Measurements from ENCODE around the gene ALG11. TPM values are rescaled to one million over a fixed set of nuclear protein-coding genes. Genes with fewer than 3 reads are reported as not detected.

Gene ALG11
- total and polyA plus RNA-seq, 8 donors, result 2.5 to 22.1 (median 14.7) TPM

GRCh38 chr13:51993713-51994112, 18.5 kb upstream of the ALG11 start:
- H3K27ac ChIP-seq, result peak overlapping the region in 2 of 4 donors; percentile 78 to 83
- FAIRE-seq, result no peak
- 35 to 50% methylated on average over 2 of the region's 2 CpGs for WGBS, 2 donors

GRCh38 chr13:51995677-51996551, 16.3 kb upstream of the ALG11 start:
- TF ChIP-seq CTCF (IDR thresholded peaks at IDR 0.05), result no peak
- H3K9me3 ChIP-seq, result no peaks in the 10 kb centered on the region
- no peak for FAIRE-seq
- H3K4me1 ChIP-seq, result peaks cover 18 to 34% (median 23%) of the 10 kb centered on the region in 3 donors
- ATAC-seq, result peak; percentile 82 to 88 (median 84)
- H3K4me3 ChIP-seq, result peak overlapping the region in 1 of 4 donors; percentile 8
- H3K36me3 ChIP-seq, result no peaks in the 10 kb centered on the region
- peak overlapping the region; percentile 46 to 83 (median 70) for H3K27ac ChIP-seq
- H3K27me3 ChIP-seq, result no peaks in the 10 kb centered on the region
- intact Hi-C loops (cut with DNase I), result no loop called here
- 13 to 17% methylated on average over 9 of the region's 9 CpGs for WGBS, 2 donors
- peak; percentile 68 to 89 (median 84) for DNase-seq

More at GRCh38 chr13:51993713-51994112, 18.5 kb upstream of the ALG11 start:
- peaks cover 13 to 30% (median 16%) of the 10 kb centered on the region in 3 donors for H3K4me1 ChIP-seq
- no peak for DNase-seq
- peak overlapping the region in 2 of 4 donors; percentile 11 to 13 for H3K4me3 ChIP-seq
- H3K9me3 ChIP-seq, result no peaks in the 10 kb centered on the region
- TF ChIP-seq CTCF (IDR thresholded peaks at IDR 0.05), result no peak
- no peak for ATAC-seq
- intact Hi-C loops (cut with DNase I), result no loop called here
- no peaks in the 10 kb centered on the region for H3K36me3 ChIP-seq
- H3K27me3 ChIP-seq, result no peaks in the 10 kb centered on the region

- H3K27ac ChIP-seq, result peak overlapping the region in 3 of 4 donors; percentile 61 to 83 (median 78)
- TF ChIP-seq CTCF (IDR thresholded peaks at IDR 0.05), result no peak
- no peaks in the 10 kb centered on the region for H3K27me3 ChIP-seq
- no peak overlapping the region for H3K4me3 ChIP-seq
- intact Hi-C loops (cut with DNase I), result no loop called here
- H3K4me1 ChIP-seq, result peaks cover 18 to 34% (median 23%) of the 10 kb centered on the region in 3 donors
- H3K36me3 ChIP-seq, result no peaks in the 10 kb centered on the region
- DNase-seq (no peak), ATAC-seq (no peak), FAIRE-seq (no peak)
- 57 to 60% methylated on average over 4 of the region's 4 CpGs for whole genome bisulfite sequencing, 2 donors
- no peaks in the 10 kb centered on the region for H3K9me3 ChIP-seq
Measured at GRCh38 chr13:51996641-51997040, 15.6 kb upstream of the ALG11 start.

- no peak for TF ChIP-seq CTCF (IDR thresholded peaks at IDR 0.05)
- H3K27ac ChIP-seq, result no peak overlapping the region
- H3K9me3 ChIP-seq, result no peaks in the 10 kb centered on the region
- WGBS, 2 donors, result 96% methylated on average over 2 of the region's 2 CpGs
- FAIRE-seq (no peak), DNase-seq (no peak), ATAC-seq (no peak)
- H3K27me3 ChIP-seq, result no peaks in the 10 kb centered on the region
- H3K36me3 ChIP-seq, result no peaks in the 10 kb centered on the region
- peaks cover 18 to 34% (median 23%) of the 10 kb centered on the region in 3 donors for H3K4me1 ChIP-seq
- intact Hi-C loops (cut with DNase I), result no loop called here
- H3K4me3 ChIP-seq, result no peak overlapping the region
Measured at GRCh38 chr13:51997186-51997585, 15.0 kb upstream of the ALG11 start.

Data from pancreas (tissue), 10 donors.